ENCODE measurements around the gene CCDC43. TPM values are rescaled to one million over a fixed set of nuclear protein-coding genes. Genes with fewer than 3 reads are reported as not detected.

CCDC43 gene
- total and polyA plus RNA-seq, 9 of the 15 experiments (the other 6 are each of a cell fraction or from before 2014, with no cell fraction given) = 11.7 to 42.3 (median 25.9) TPM

- no peak for TF ChIP-seq CHD7 (IDR thresholded peaks at IDR 0.05; ENCODE audit: low read depth, low read length)
- TF ChIP-seq PATZ1 (CRISPR knock-in tag; IDR thresholded peaks at IDR 0.05; ENCODE audit: borderline replicate concordance) = no peak
- no peak for TF ChIP-seq TEAD1 (CRISPR knock-in tag; IDR thresholded peaks at IDR 0.05)
- TF ChIP-seq E2F5 (CRISPR knock-in tag; IDR thresholded peaks at IDR 0.05) = no peak
Measured at GRCh38 chr17:44629314-44629713, 60.3 kb downstream of the CCDC43 start (continued).
